ENCODE data around the gene MAPRE3.
"Not testable (repeated sequence)": the region's sequence is repeated elsewhere in the genome, so short reads cannot be mapped to it uniquely, and the experiment has no call there.

The MAPRE3 gene

GRCh38 chr2:27071277-27071989 lies 101.0 kb downstream of the MAPRE3 start, which contains the start of gene OST4:
TSS of gene OST4 (minus strand) at chr2:27071654.
- DNase-seq (ENCODE audit: low spot score) = peak; percentile 93

GRCh38 chr2:27071990-27072830 lies 101.8 kb downstream of the MAPRE3 start:
- peak; percentile 79 for DNase-seq (ENCODE audit: low spot score)

GRCh38 chr2:27072920-27073319 lies 102.5 kb downstream of the MAPRE3 start:
- DNase-seq (ENCODE audit: low spot score) = no peak

- DNase-seq (ENCODE audit: low spot score) = no peak
Observed at GRCh38 chr2:27073782-27074181, 103.3 kb downstream of the MAPRE3 start.

- DNase-seq (ENCODE audit: low spot score) = no peak
Observed at GRCh38 chr2:27074738-27075565, 104.5 kb downstream of the MAPRE3 start.

- DNase-seq (ENCODE audit: low spot score) = not testable (repeated sequence)
Observed at GRCh38 chr2:27075566-27075871, 105.1 kb downstream of the MAPRE3 start.

GRCh38 chr2:27076323-27076722 lies 105.9 kb downstream of the MAPRE3 start:
- DNase-seq (ENCODE audit: low spot score) = no peak
